K562 (cell line): Measurements from ENCODE around the gene KDM4C. TPM values are rescaled to one million over a fixed set of nuclear protein-coding genes. Genes with fewer than 3 reads are reported as not detected.

Experiments used
- ATAC-seq: fragments of 200-7000 bp; cut with Tn5 transposase; 3 replicates; pipeline ENCODE4 v1.9.1; 2020; ENCODE audit warnings: moderate library complexity
- BruUV-seq: library from RNA; stranded (reverse); fragments of 400-500 nt; replicated peaks from 2 replicates; lab custom pipeline; 2021; lab: Mats Ljungman, UMichigan
- CTCF ChIA-PET: fragments of 300-600 bp; formaldehyde crosslinking; extraction: SDS; loops from one replicate; lab custom pipeline; 2021; ENCODE audit warnings: low intra/inter-chr PET ratio; lab: Yijun Ruan, JAX
- POLR2A ChIA-PET: fragments of 300-600, 350-650 bp; sonication (Branson Sonifier 250); formaldehyde crosslinking; extraction: SDS; loops from one replicate; lab custom pipeline; 2021; ENCODE audit warnings: antibody characterized with exemption, inconsistent platforms; lab: Yijun Ruan, JAX
- DNase-seq, 4 experiments: peaks; one replicate each; pipeline versions ENCODE4 v3.0.0 to v3.0.0-alpha.2; 2011 to 2018; ENCODE audit warnings: low spot score in 3 of 4, mixed read lengths in 3 of 4; ENCODE audit errors: extremely low read depth in 1 of 4
- FAIRE-seq: peaks from 2 replicates; lab custom pipeline; 2011; peaks lifted over from hg19 to GRCh38; lab: Jason Lieb, UNC
- H2AFZ ChIP-seq: 2 replicates; pipeline ENCODE4 v1.6.0; 2011; ENCODE audit warnings: low read depth, low read length, control low read depth, inconsistent platforms
- H3K27ac ChIP-seq: fragments of 200-600 bp; 3 replicates; pipeline ENCODE4 v1.8.0; 2011; ENCODE audit warnings: low read depth, mild to moderate bottlenecking, control low read depth, inconsistent platforms, low read length, moderate library complexity, mixed read lengths; ENCODE audit errors: extremely low read depth
- H3K27me3 ChIP-seq, 2 experiments: fragments of 300-600 bp in 1 of 2; 2 replicates in 1 of 2; 3 replicates in 1 of 2; pipeline versions ENCODE4 v1.6.0 to v1.8.0; 2011; ENCODE audit warnings: inconsistent platforms in 2 of 2, low read length in 2 of 2, mild to moderate bottlenecking in 1 of 2, mixed read lengths in 1 of 2, moderate library complexity in 1 of 2; ENCODE audit not compliant: control insufficient read depth in 2 of 2, insufficient read depth in 2 of 2
- H3K36me3 ChIP-seq: fragments of 300-600 bp; 3 replicates; pipeline ENCODE4 v1.8.0; 2011; ENCODE audit warnings: mild to moderate bottlenecking, low read length, inconsistent platforms; ENCODE audit not compliant: control insufficient read depth, insufficient read depth
- H3K4me1 ChIP-seq, 2 experiments: fragments of 200-600 bp in 1 of 2; replicated peaks in 1 of 2; 2 replicates in 1 of 2; 3 replicates in 1 of 2; pipeline versions ENCODE4 v1.5.1 to v1.8.0; 2011; ENCODE audit warnings: inconsistent platforms in 2 of 2, low read length in 2 of 2, mild to moderate bottlenecking in 1 of 2, mixed read lengths in 1 of 2, moderate library complexity in 1 of 2; ENCODE audit not compliant: control insufficient read depth in 2 of 2, insufficient read depth in 2 of 2
- H3K4me2 ChIP-seq: 2 replicates; pipeline ENCODE4 v1.6.1; 2011; ENCODE audit warnings: low read length, control low read depth, inconsistent platforms, mixed read lengths; ENCODE audit not compliant: insufficient read depth
- H3K4me3 ChIP-seq: fragments of 200-600 bp; sonication (generic), shearing (Covaris generic); 2 replicates; pipeline ENCODE4 v1.5.1; 2016; ENCODE audit warnings: control low read depth, inconsistent platforms
- H3K79me2 ChIP-seq: fragments of 200-600 bp; 3 replicates; pipeline ENCODE4 v1.8.0; 2011; ENCODE audit warnings: low read length, inconsistent platforms; ENCODE audit not compliant: control insufficient read depth, insufficient read depth
- H3K9ac ChIP-seq, 2 experiments: 2 replicates each; pipeline versions ENCODE4 v1.6.0 to v1.6.1; 2011; ENCODE audit warnings: low read depth in 2 of 2, low read length in 2 of 2, control low read depth in 1 of 2, inconsistent platforms in 1 of 2, mild to moderate bottlenecking in 1 of 2, mixed read lengths in 1 of 2; ENCODE audit not compliant: insufficient read depth in 1 of 2
- H3K9me1 ChIP-seq: one replicate; pipeline ENCODE4 v1.6.0; 2011; ENCODE audit warnings: inconsistent platforms, mild to moderate bottlenecking, low read length, moderate library complexity; ENCODE audit not compliant: control insufficient read depth, insufficient read depth
- H3K9me3 ChIP-seq: replicated peaks from 2 replicates; pipeline ENCODE4 v1.5.1; 2011; ENCODE audit warnings: low read depth, low read length, inconsistent platforms; ENCODE audit not compliant: control insufficient read depth, insufficient read depth
- H4K20me1 ChIP-seq: replicated peaks from 2 replicates; pipeline ENCODE4 v1.6.1; 2011; ENCODE audit warnings: low read length, inconsistent platforms, mixed read lengths; ENCODE audit not compliant: control insufficient read depth, insufficient read depth
- HMG20B ChIP-seq: fragments of 250-450 bp; sonication (Bioruptor Pico); IDR thresholded peaks from 2 replicates; pipeline ENCODE4 v1.5.0; 2021; ENCODE audit warnings: mild to moderate bottlenecking
- MTA3 ChIP-seq: fragments of 450-650 bp; formaldehyde crosslinking; IDR thresholded peaks from 2 replicates; pipeline ENCODE4 v1.6.1; 2017; ENCODE audit warnings: mild to moderate bottlenecking, borderline replicate concordance
- MTF1 ChIP-seq: fragments of 250-450 bp; sonication (Bioruptor Pico); IDR thresholded peaks from 2 replicates; pipeline ENCODE4 v1.9.0; 2021; ENCODE audit warnings: moderate library complexity, mild to moderate bottlenecking, inconsistent platforms, borderline replicate concordance
- PBX2 ChIP-seq, 2 experiments: IDR thresholded peaks in 1 of 2; conservative IDR thresholded peaks in 1 of 2; 2 replicates each; pipeline ENCODE4 v1.6.1; 2016; ENCODE audit warnings: low read depth in 2 of 2, mild to moderate bottlenecking in 1 of 2, missing compliant biosample characterization in 1 of 2, missing genetic modification characterization in 1 of 2, moderate library complexity in 1 of 2
- RHOXF2B ChIP-seq: fragments of 250-450 bp; sonication (Bioruptor Pico); conservative IDR thresholded peaks from 2 replicates; pipeline ENCODE4 v1.5.1; 2021
- SAFB2 ChIP-seq: fragments of 200-400 bp; formaldehyde crosslinking; IDR thresholded peaks from 2 replicates; pipeline ENCODE4 v1.6.1; 2018; ENCODE audit warnings: borderline replicate concordance, low read length, low read depth, moderate library complexity; ENCODE audit not compliant: severe bottlenecking
- SIX5 ChIP-seq, 2 experiments: IDR thresholded peaks; 2 replicates each; pipeline ENCODE4 v1.6.1; 2011; ENCODE audit warnings: low read length in 2 of 2, borderline replicate concordance in 1 of 2, low read depth in 1 of 2, mild to moderate bottlenecking in 1 of 2, moderate library complexity in 1 of 2; ENCODE audit not compliant: insufficient read depth in 1 of 2
- TGIF2 ChIP-seq: sonication (generic); formaldehyde crosslinking; IDR thresholded peaks from 2 replicates; pipeline ENCODE4 v1.8.1; 2022; ENCODE audit warnings: mild to moderate bottlenecking, missing genetic modification reagents, moderate library complexity
- USF2 ChIP-seq: sonication (generic); formaldehyde crosslinking; IDR thresholded peaks from 2 replicates; pipeline ENCODE4 v1.5.0; 2020; ENCODE audit warnings: missing genetic modification reagents
- ZBTB5 ChIP-seq: fragments of 450-650 bp; IDR thresholded peaks from 2 replicates; pipeline ENCODE4 v1.6.1; 2017; ENCODE audit warnings: antibody characterized with exemption
- ZNF311 ChIP-seq: fragments of 250-450 bp; sonication (Bioruptor Pico); IDR thresholded peaks from 2 replicates; pipeline ENCODE4 v1.4.0; 2020; ENCODE audit warnings: mild to moderate bottlenecking, moderate library complexity
- ZNF511 ChIP-seq: sonication (generic); formaldehyde crosslinking; IDR thresholded peaks from 2 replicates; pipeline ENCODE4 v1.8.0; 2022; ENCODE audit warnings: mild to moderate bottlenecking, missing genetic modification reagents
- ZNF583 ChIP-seq: fragments of 250-450 bp; sonication (Bioruptor Pico); IDR thresholded peaks from 2 replicates; pipeline ENCODE4 v1.4.0; 2020
- ZNF699 ChIP-seq: fragments of 250-450 bp; sonication (Bioruptor Pico); IDR thresholded peaks from 2 replicates; pipeline ENCODE4 v1.8.0; 2021; ENCODE audit warnings: mild to moderate bottlenecking, moderate library complexity; ENCODE audit not compliant: insufficient replicate concordance
- WGBS: fragments of 100-300 bp; shearing (Covaris generic); methylation state at CpG from one replicate; pipeline ENCODE4 v1.1.6; 2016; ENCODE audit warnings: low coverage, mixed read lengths; ENCODE audit not compliant: insufficient coverage; ENCODE audit errors: missing lambda C conversion rate; 5-methylcytosine and 5-hydroxymethylcytosine counted together
- in situ Hi-C: fragments of 300-500 bp; cut with MboI; formaldehyde crosslinking; loops from 4 replicates; pipeline ENCODE4 v1.15.0; 2018; ENCODE audit warnings: inconsistent platforms, mixed read lengths
- intact Hi-C: fragments of 100-400 bp; cut with micrococcal nuclease; formaldehyde crosslinking; loops from 2 replicates; pipeline ENCODE4 v1.14.2; 2022
- polyA plus RNA-seq, 8 experiments: library from polyadenylated mRNA; depleted of rRNA in 4 of 8; stranded (reverse) in 5 of 8; unstranded in 3 of 8; fragments of >200 nt; fragmentation: Nextera tagmentation in 2 of 8; fragmentation: Illumina TruSeq in 1 of 8; extraction: Ambion mirVana in 2 of 8; extraction: Trizol in 1 of 8; gene quantifications; 2 replicates each; pipeline versions ENCODE4 v1.2.1 to v1.2.3, GENCODE V29; 2011 to 2014; ENCODE audit warnings: inconsistent platforms in 1 of 8, missing spikeins in 1 of 8
- total RNA-seq, 7 experiments: library from RNA; depleted of rRNA in 6 of 7; stranded (reverse); fragments of >200 nt in 6 of 7; fragmentation: Illumina TruSeq in 2 of 7; extraction: Trizol in 2 of 7; gene quantifications; 2 replicates each; pipeline versions ENCODE4 v1.2.1 to v1.2.3, GENCODE V29; 2011 to 2021; ENCODE audit warnings: low replicate concordance in 1 of 7

Gene KDM4C
- total and polyA plus RNA-seq, 9 of the 15 experiments (the other 6 are each of a cell fraction or from before 2014, with no cell fraction given) = 5.4 to 17.0 (median 12.6) TPM

GRCh38 chr9:6757456-6758247, at the start of gene KDM4C (continued):
- TF ChIP-seq MTF1 = no peak
- no peak for TF ChIP-seq PBX2 (CRISPR knock-in tag; IDR thresholded peaks at IDR 0.05; ENCODE audit: low read depth)
- no peak for TF ChIP-seq PBX2 (tag; conservative IDR thresholded peaks at IDR 0.05; ENCODE audit: low read depth)
- TF ChIP-seq RHOXF2B (CRISPR knock-in tag) = no peak
- no peak for TF ChIP-seq ZNF583 (CRISPR knock-in tag)
- TF ChIP-seq, all 486 proteins: peak for 95

- Histone ChIP-seq H3K79me2 (no peaks in the 10 kb centered on the region), H3K36me3 (no peaks in the 10 kb centered on the region), H4K20me1 (no peaks in the 10 kb centered on the region), H3K9me3 (no peaks in the 10 kb centered on the region; the same call in 1 of the 2 replicates), H3K4me3 (no peak overlapping the region), H3K4me2 (no peak overlapping the region), H2AFZ (no peak overlapping the region), H3K9me1 (no peaks in the 10 kb centered on the region), H3K27ac (no peak overlapping the region), H3K4me1 (no peaks in the 10 kb centered on the region), H3K27me3 (no peaks in the 10 kb centered on the region), H3K9ac (no peak overlapping the region)
- in situ Hi-C loops = no loop called here
- WGBS = 33% methylated on average over 2 of the region's 2 CpGs
- no TSS peak for BruUV-seq
- FAIRE-seq (no peak), DNase-seq (no peak), ATAC-seq (no peak)
- POLR2A ChIA-PET = no interaction called here
- intact Hi-C loops = no loop called here
- CTCF ChIA-PET = no interaction called here
- TF ChIP-seq USF2 (CRISPR knock-in tag) (no peak), ZNF699 (CRISPR knock-in tag) (no peak), MTA3 (no peak), ZNF511 (CRISPR knock-in tag) (no peak), HMG20B (CRISPR knock-in tag) (no peak), SIX5 (IDR thresholded peaks at IDR 0.05; ENCODE audit: borderline replicate concordance in 1 of 2, insufficient read depth in 1 of 2, low read depth in 1 of 2, low read length in 2 of 2) (no peak), TGIF2 (no peak), SAFB2 (no peak), ZBTB5 (no peak), ZNF311 (CRISPR knock-in tag) (no peak)
Measured at GRCh38 chr9:6708732-6709131, 49.0 kb upstream of the KDM4C start.
